SK-N-SH (cell line): Measurements from ENCODE around the gene SCAMP3. TPM values are rescaled to one million over a fixed set of nuclear protein-coding genes. Genes with fewer than 3 reads are reported as not detected.

ENCODE experiments used
- CTCF ChIA-PET: fragments of 300-600, 350-600 bp; formaldehyde crosslinking; extraction: SDS; loops from one replicate; lab custom pipeline; 2021; lab: Yijun Ruan, JAX
- POLR2A ChIA-PET: fragments of 350-600 bp; sonication (Branson Sonifier 250); formaldehyde crosslinking; extraction: SDS; loops from one replicate; lab custom pipeline; 2020; ENCODE audit warnings: antibody characterized with exemption, inconsistent platforms; lab: Yijun Ruan, JAX
- DNase-seq: peaks from one replicate; pipeline ENCODE4 v3.0.0; 2012
- H2AFZ ChIP-seq: fragments of 200-600 bp; sonication (generic); 2 replicates; pipeline ENCODE4 v1.8.1; 2016; ENCODE audit warnings: antibody characterized with exemption, mild to moderate bottlenecking, low read depth
- H3F3A ChIP-seq: fragments of 200-600 bp; sonication (generic); replicated peaks from 2 replicates; pipeline ENCODE3; 2016; ENCODE audit warnings: antibody characterized with exemption, mild to moderate bottlenecking; ENCODE audit not compliant: insufficient read depth
- H3K27ac ChIP-seq, 2 experiments: fragments of 200-500 bp in 1 of 2; fragments of 200-600 bp in 1 of 2; sonication (Bioruptor generic) in 1 of 2; sonication (generic), shearing (Covaris generic) in 1 of 2; 2 replicates each; pipeline versions ENCODE4 v1.5.1 to v1.6.1; 2014 to 2016; ENCODE audit warnings: low read depth in 2 of 2, inconsistent platforms in 1 of 2, low read length in 1 of 2, mild to moderate bottlenecking in 1 of 2, mixed read lengths in 1 of 2
- H3K27me3 ChIP-seq: fragments of 200-600 bp; sonication (generic), shearing (Covaris generic); 2 replicates; pipeline ENCODE4 v1.6.1; 2016; ENCODE audit warnings: mixed run types; ENCODE audit not compliant: insufficient read depth
- H3K36me3 ChIP-seq, 2 experiments: fragments of 200-500 bp in 1 of 2; fragments of 200-600 bp in 1 of 2; sonication (Bioruptor generic) in 1 of 2; sonication (generic) in 1 of 2; replicated peaks in 1 of 2; 2 replicates each; pipeline versions ENCODE3 to v1.5.1; 2014 to 2016; ENCODE audit warnings: low read length in 1 of 2, mild to moderate bottlenecking in 1 of 2; ENCODE audit not compliant: insufficient read depth in 2 of 2, control insufficient read depth in 1 of 2
- H3K4me1 ChIP-seq, 2 experiments: fragments of 200-500 bp in 1 of 2; fragments of 200-600 bp in 1 of 2; sonication (Bioruptor generic) in 1 of 2; sonication (generic), shearing (Covaris generic) in 1 of 2; 2 replicates each; pipeline versions ENCODE4 v1.5.1 to v1.6.1; 2014 to 2016; ENCODE audit warnings: low read depth in 1 of 2, low read length in 1 of 2, mixed run types in 1 of 2; ENCODE audit not compliant: insufficient read depth in 2 of 2, control insufficient read depth in 1 of 2
- H3K4me2 ChIP-seq: fragments of 200-600 bp; sonication (generic), shearing (Covaris generic); 2 replicates; pipeline ENCODE4 v1.6.1; 2017; ENCODE audit warnings: mixed run types
- H3K4me3 ChIP-seq, 2 experiments: fragments of 200-500 bp in 1 of 2; fragments of 200-600 bp in 1 of 2; sonication (Bioruptor generic) in 1 of 2; sonication (generic), shearing (Covaris generic) in 1 of 2; 2 replicates each; pipeline versions ENCODE4 v1.5.1 to v1.8.1; 2014 to 2016; ENCODE audit warnings: low read depth in 2 of 2, inconsistent platforms in 1 of 2, low read length in 1 of 2, mild to moderate bottlenecking in 1 of 2, mixed read lengths in 1 of 2, moderate library complexity in 1 of 2
- H3K79me2 ChIP-seq: fragments of 200-600 bp; sonication (generic); 2 replicates; pipeline ENCODE4 v1.8.1; 2017; ENCODE audit warnings: mild to moderate bottlenecking; ENCODE audit not compliant: insufficient read depth
- H3K9ac ChIP-seq: fragments of 200-600 bp; sonication (generic); 2 replicates; pipeline ENCODE4 v1.6.1; 2017; ENCODE audit warnings: mixed run types
- H3K9me2 ChIP-seq: fragments of 200-600 bp; sonication (generic); 2 replicates; pipeline ENCODE4 v1.6.1; 2017; ENCODE audit warnings: mixed run types
- H3K9me3 ChIP-seq: fragments of 200-600 bp; sonication (generic); 2 replicates; pipeline ENCODE4 v1.6.1; 2017; ENCODE audit warnings: mixed run types, mild to moderate bottlenecking, moderate library complexity
- H4K20me1 ChIP-seq: fragments of 200-600 bp; sonication (generic); 2 replicates; pipeline ENCODE4 v1.6.1; 2017; ENCODE audit warnings: mild to moderate bottlenecking, mixed run types; ENCODE audit not compliant: insufficient read depth
- CHD2 ChIP-seq: fragments of 150-350 bp; IDR thresholded peaks from 2 replicates; pipeline ENCODE4 v1.6.1; 2018; ENCODE audit warnings: low read length; ENCODE audit not compliant: partially characterized antibody
- ELF1 ChIP-seq: IDR thresholded peaks from 2 replicates; pipeline ENCODE4 v1.4.0; 2012
- EP300 ChIP-seq, 2 experiments: IDR thresholded peaks; 2 replicates each; pipeline versions ENCODE4 v1.4.0 to v1.6.1; 2012; ENCODE audit warnings: borderline replicate concordance in 1 of 2, low read depth in 1 of 2, low read length in 1 of 2
- FOSL2 ChIP-seq: IDR thresholded peaks from 2 replicates; pipeline ENCODE4 v1.4.0; 2012; ENCODE audit warnings: low read depth, mild to moderate bottlenecking, moderate library complexity, borderline replicate concordance
- FOXM1 ChIP-seq: IDR thresholded peaks from 2 replicates; pipeline ENCODE4 v1.4.0; 2012; ENCODE audit warnings: low read depth, mild to moderate bottlenecking
- GABPA ChIP-seq: IDR thresholded peaks from 2 replicates; pipeline ENCODE4 v1.4.0; 2012; ENCODE audit warnings: low read depth, mild to moderate bottlenecking
- GATA2 ChIP-seq: sonication (generic); formaldehyde crosslinking; IDR thresholded peaks from 2 replicates; pipeline ENCODE4 v1.5.0; 2020; ENCODE audit warnings: mild to moderate bottlenecking, missing genetic modification reagents
- MXI1 ChIP-seq: IDR thresholded peaks from 2 replicates; pipeline ENCODE4 v1.6.1; 2012; ENCODE audit warnings: mild to moderate bottlenecking, low read depth, low read length, improper control_type of control experiment
- NFIC ChIP-seq: IDR thresholded peaks from 2 replicates; pipeline ENCODE4 v1.4.0; 2012; ENCODE audit warnings: borderline replicate concordance
- NRF1 ChIP-seq: IDR thresholded peaks from 2 replicates; pipeline ENCODE4 v1.6.1; 2012; ENCODE audit warnings: low read depth, mild to moderate bottlenecking, low read length
- POLR2AphosphoS5 ChIP-seq: IDR thresholded peaks from 2 replicates; pipeline ENCODE4 v1.6.1; 2012; ENCODE audit warnings: low read depth, low read length
- RAD21 ChIP-seq: IDR thresholded peaks from 2 replicates; pipeline ENCODE4 v1.6.1; 2012; ENCODE audit warnings: mild to moderate bottlenecking, low read length
- RCOR1 ChIP-seq: fragments of 150-350 bp; IDR thresholded peaks from 2 replicates; pipeline ENCODE4 v1.6.1; 2017; ENCODE audit warnings: antibody characterized with exemption, low read length
- RFX5 ChIP-seq: IDR thresholded peaks from 2 replicates; pipeline ENCODE4 v1.6.1; 2012; ENCODE audit warnings: mild to moderate bottlenecking, improper control_type of control experiment, low read length
- TEAD4 ChIP-seq: IDR thresholded peaks from 2 replicates; pipeline ENCODE4 v1.4.0; 2012; ENCODE audit warnings: mild to moderate bottlenecking, borderline replicate concordance; ENCODE audit not compliant: insufficient read depth
- WGBS: methylation state at CpG from one replicate; pipeline ENCODE4 v1.1.6; 2017; ENCODE audit warnings: low lambda C conversion rate; 5-methylcytosine and 5-hydroxymethylcytosine counted together
- polyA plus RNA-seq, 3 experiments: library from polyadenylated mRNA; depleted of rRNA; stranded (reverse); fragments of >200 nt; gene quantifications; 2 replicates each; pipeline ENCODE4 v1.2.3, GENCODE V29; 2012
- TF ChIP-seq, protein P1 (sequence below): IDR thresholded peaks from 2 replicates; pipeline ENCODE4 v1.4.0; 2012; ENCODE audit warnings: low read depth, borderline replicate concordance
- TF ChIP-seq, protein P2 (sequence below): fragments of 200-600 bp; sonication (generic); IDR thresholded peaks from 2 replicates; pipeline ENCODE4 v1.6.1; 2017; ENCODE audit warnings: antibody characterized with exemption, mild to moderate bottlenecking, moderate library complexity
- TF ChIP-seq, protein P3 (sequence below): fragments of 150-350 bp; IDR thresholded peaks from 2 replicates; pipeline ENCODE4 v1.6.1; 2016; ENCODE audit warnings: mild to moderate bottlenecking, low read depth, low read length

The SCAMP3 gene
- polyA plus RNA-seq, 1 of the 3 experiments (the other 2 are of a cell fraction) = 193 TPM

DNA sequence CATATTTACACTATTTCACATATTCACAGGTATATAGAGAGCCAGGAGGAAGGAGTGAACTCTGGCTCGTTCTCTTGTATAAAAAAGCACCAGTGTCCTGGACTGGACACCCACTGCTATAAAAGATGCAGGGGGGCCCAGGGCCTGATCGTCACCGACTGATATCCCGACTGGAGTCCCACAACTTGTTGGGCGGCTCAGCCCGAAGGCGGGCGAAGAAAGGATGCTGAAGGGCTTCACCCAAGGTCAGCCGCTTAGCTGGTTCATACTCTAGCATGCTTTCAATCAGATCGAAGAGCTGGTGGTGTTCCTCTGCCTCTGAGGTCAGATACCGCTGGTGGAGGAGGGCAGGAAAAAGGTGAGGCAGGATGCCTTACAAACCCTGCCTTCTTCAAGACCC, 907 bp upstream of the SCAMP3 start:
- ChIA-PET POLR2A (interaction anchor here (2.3 kb wide), 1 partner anchor 10 kb away, joined by 7 read pairs; the partner anchor contains the start of gene CLK2), CTCF (interaction anchor here (0.7 to 13.2 kb wide), 5 partner anchors 12 to 385 kb away, joined by 3 to 126 read pairs (median 3); partner anchors contain the start of gene HCN3)
- Histone ChIP-seq H3K9me3 (no peaks in the 10 kb centered on the region), H3F3A (peaks cover 50% of the 10 kb centered on the region), H4K20me1 (no peaks in the 10 kb centered on the region), H3K4me1 (peaks cover 0 to 15% of the 10 kb centered on the region in 2 experiments; a peak in 2 of 4 replicates), H3K9ac (peak overlapping the region; percentile 22; the same call in 1 of the 2 replicates), H3K9me2 (no peaks in the 10 kb centered on the region), H3K36me3 (peaks cover 38 to 58% of the 10 kb centered on the region in 2 experiments), H3K4me3 (no peak overlapping the region), H3K79me2 (peaks cover 21% of the 10 kb centered on the region), H3K27me3 (no peaks in the 10 kb centered on the region), H3K4me2 (no peak overlapping the region; the same call in 1 of the 2 replicates), H2AFZ (no peak overlapping the region), H3K27ac (peak overlapping the region in 1 of 2 experiments; percentile 77; a peak in 1 of 4 replicates)
- TF ChIP-seq GABPA = no peak
- no peak for TF ChIP-seq CHD2
- no peak for TF ChIP-seq RFX5
- no peak for TF ChIP-seq TEAD4
- TF ChIP-seq FOXM1 = no peak
- no peak for TF ChIP-seq EP300 (IDR thresholded peaks at IDR 0.05; ENCODE audit: borderline replicate concordance in 1 of 2, low read depth in 1 of 2, low read length in 1 of 2)
- TF ChIP-seq, protein P1, sequence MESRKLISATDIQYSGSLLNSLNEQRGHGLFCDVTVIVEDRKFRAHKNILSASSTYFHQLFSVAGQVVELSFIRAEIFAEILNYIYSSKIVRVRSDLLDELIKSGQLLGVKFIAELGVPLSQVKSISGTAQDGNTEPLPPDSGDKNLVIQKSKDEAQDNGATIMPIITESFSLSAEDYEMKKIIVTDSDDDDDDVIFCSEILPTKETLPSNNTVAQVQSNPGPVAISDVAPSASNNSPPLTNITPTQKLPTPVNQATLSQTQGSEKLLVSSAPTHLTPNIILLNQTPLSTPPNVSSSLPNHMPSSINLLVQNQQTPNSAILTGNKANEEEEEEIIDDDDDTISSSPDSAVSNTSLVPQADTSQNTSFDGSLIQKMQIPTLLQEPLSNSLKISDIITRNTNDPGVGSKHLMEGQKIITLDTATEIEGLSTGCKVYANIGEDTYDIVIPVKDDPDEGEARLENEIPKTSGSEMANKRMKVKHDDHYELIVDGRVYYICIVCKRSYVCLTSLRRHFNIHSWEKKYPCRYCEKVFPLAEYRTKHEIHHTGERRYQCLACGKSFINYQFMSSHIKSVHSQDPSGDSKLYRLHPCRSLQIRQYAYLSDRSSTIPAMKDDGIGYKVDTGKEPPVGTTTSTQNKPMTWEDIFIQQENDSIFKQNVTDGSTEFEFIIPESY = no peak
- TF ChIP-seq RCOR1 = no peak
- DNase-seq = no peak
- WGBS = 82% methylated on average over 9 of the region's 11 CpGs

GRCh38 chr1:155261493-155261851, 688 bp downstream of the SCAMP3 start:
- TF ChIP-seq RAD21 = 0 out of 2 replicates have a peak, but pooled peaks have one; percentile 11
- TF ChIP-seq ELF1 = no peak
- no peak for TF ChIP-seq GATA2
- no peak for TF ChIP-seq NFIC
- no peak for TF ChIP-seq NRF1
- TF ChIP-seq POLR2AphosphoS5 = no peak
- no peak for TF ChIP-seq MXI1
- no peak for TF ChIP-seq RFX5
- TF ChIP-seq, protein P2, sequence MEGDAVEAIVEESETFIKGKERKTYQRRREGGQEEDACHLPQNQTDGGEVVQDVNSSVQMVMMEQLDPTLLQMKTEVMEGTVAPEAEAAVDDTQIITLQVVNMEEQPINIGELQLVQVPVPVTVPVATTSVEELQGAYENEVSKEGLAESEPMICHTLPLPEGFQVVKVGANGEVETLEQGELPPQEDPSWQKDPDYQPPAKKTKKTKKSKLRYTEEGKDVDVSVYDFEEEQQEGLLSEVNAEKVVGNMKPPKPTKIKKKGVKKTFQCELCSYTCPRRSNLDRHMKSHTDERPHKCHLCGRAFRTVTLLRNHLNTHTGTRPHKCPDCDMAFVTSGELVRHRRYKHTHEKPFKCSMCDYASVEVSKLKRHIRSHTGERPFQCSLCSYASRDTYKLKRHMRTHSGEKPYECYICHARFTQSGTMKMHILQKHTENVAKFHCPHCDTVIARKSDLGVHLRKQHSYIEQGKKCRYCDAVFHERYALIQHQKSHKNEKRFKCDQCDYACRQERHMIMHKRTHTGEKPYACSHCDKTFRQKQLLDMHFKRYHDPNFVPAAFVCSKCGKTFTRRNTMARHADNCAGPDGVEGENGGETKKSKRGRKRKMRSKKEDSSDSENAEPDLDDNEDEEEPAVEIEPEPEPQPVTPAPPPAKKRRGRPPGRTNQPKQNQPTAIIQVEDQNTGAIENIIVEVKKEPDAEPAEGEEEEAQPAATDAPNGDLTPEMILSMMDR = peak; percentile 20; the same call in 1 of the 2 replicates
- TF ChIP-seq, protein P3, sequence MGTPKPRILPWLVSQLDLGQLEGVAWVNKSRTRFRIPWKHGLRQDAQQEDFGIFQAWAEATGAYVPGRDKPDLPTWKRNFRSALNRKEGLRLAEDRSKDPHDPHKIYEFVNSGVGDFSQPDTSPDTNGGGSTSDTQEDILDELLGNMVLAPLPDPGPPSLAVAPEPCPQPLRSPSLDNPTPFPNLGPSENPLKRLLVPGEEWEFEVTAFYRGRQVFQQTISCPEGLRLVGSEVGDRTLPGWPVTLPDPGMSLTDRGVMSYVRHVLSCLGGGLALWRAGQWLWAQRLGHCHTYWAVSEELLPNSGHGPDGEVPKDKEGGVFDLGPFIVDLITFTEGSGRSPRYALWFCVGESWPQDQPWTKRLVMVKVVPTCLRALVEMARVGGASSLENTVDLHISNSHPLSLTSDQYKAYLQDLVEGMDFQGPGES = no peak
- no peak for TF ChIP-seq FOSL2
- H3K4me2 ChIP-seq = peak overlapping the region; percentile 96
- H3K9ac ChIP-seq = peak overlapping the region; percentile 84
- peak overlapping the region; percentile 39; the same call in 1 of the 2 replicates for H2AFZ ChIP-seq
- H3K4me3 ChIP-seq = peak overlapping the region; percentile 93 to 94
- ChIA-PET POLR2A (interaction anchor here (1.0 to 1.7 kb wide), 9 partner anchors 10 to 65 kb away, joined by 3 to 13 read pairs (median 4); partner anchors contain the start of genes CLK2, FDPS, HCN3 and RUSC1), CTCF (interaction anchor here (0.8 to 4.4 kb wide), 8 partner anchors 10 to 90 kb away, joined by 3 to 66 read pairs (median 4); partner anchors contain the start of genes CLK2 and TRIM46)
- H3K4me1 ChIP-seq = peaks cover 0 to 15% of the 10 kb centered on the region in 2 experiments; a peak in 2 of 4 replicates
- no peaks in the 10 kb centered on the region for H3K9me2 ChIP-seq
- 0% methylated on average over 7 of the region's 9 CpGs for WGBS
- no peak for DNase-seq
- H3F3A ChIP-seq = peaks cover 65% of the 10 kb centered on the region
- no peaks in the 10 kb centered on the region for H3K27me3 ChIP-seq
- H3K79me2 ChIP-seq = peaks cover 21% of the 10 kb centered on the region
- H3K27ac ChIP-seq = peak overlapping the region; percentile 75 to 92; a peak in 3 of 4 replicates
- peaks cover 29 to 57% of the 10 kb centered on the region in 2 experiments for H3K36me3 ChIP-seq
- H4K20me1 ChIP-seq = no peaks in the 10 kb centered on the region
- no peaks in the 10 kb centered on the region for H3K9me3 ChIP-seq
